HFF-Myc (cell line): ENCODE measurements around the gene FBXW12.
"Not testable (repeated sequence)": the region's sequence is repeated elsewhere in the genome, so short reads cannot be mapped to it uniquely, and the experiment has no call there.

ENCODE experiments used
- DNase-seq: peaks from one replicate; pipeline ENCODE4 v3.0.0-alpha.2; 2011; ENCODE audit warnings: low read depth; ENCODE audit errors: extremely low read depth
- H3K4me3 ChIP-seq: replicated peaks from 2 replicates; pipeline ENCODE4 v1.5.1; 2011; ENCODE audit warnings: low read depth, mild to moderate bottlenecking, control low read depth, low read length
- CTCF ChIP-seq: IDR thresholded peaks from 2 replicates; pipeline ENCODE4 v1.5.1; 2012; ENCODE audit warnings: mild to moderate bottlenecking, low read depth, low read length, control low read depth; ENCODE audit errors: missing control alignments

The FBXW12 gene, protein sequence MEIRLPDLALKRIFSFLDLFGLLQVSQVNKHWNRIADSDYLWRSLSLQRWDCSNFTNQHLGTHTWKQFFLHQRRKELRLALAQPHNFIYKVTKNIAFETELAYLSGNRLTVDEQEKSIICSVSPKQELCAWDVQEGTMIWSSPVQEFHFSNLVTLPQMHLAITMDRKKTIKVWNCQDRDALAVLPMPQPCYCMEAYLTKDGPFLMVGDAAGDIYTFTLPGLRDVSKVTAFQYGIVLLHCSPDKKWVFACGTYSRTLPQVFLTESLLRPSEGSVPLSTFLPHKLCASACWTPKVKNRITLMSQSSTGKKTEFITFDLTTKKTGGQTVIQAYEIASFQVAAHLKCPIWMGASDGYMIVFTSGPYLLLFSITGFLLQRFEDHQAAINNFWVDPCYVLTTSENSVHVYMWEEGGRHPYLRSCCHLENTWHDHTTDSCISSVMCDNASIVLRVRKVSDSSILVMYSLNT

GRCh38 chr3:48371651-48372376, at the start of gene FBXW12:
FBXW12 (plus strand) TSS chr3:48372219; CDS start chr3:48372768, 549 bp downstream.
- no peak within 1 kb of the TSS for H3K4me3 ChIP-seq
- no peak for DNase-seq
- no peak for TF ChIP-seq CTCF

GRCh38 chr3:48331706-48332435, 40.1 kb upstream of the FBXW12 start:
- DNase-seq, H3K4me3 ChIP-seq: not testable (repeated sequence)

DNA sequence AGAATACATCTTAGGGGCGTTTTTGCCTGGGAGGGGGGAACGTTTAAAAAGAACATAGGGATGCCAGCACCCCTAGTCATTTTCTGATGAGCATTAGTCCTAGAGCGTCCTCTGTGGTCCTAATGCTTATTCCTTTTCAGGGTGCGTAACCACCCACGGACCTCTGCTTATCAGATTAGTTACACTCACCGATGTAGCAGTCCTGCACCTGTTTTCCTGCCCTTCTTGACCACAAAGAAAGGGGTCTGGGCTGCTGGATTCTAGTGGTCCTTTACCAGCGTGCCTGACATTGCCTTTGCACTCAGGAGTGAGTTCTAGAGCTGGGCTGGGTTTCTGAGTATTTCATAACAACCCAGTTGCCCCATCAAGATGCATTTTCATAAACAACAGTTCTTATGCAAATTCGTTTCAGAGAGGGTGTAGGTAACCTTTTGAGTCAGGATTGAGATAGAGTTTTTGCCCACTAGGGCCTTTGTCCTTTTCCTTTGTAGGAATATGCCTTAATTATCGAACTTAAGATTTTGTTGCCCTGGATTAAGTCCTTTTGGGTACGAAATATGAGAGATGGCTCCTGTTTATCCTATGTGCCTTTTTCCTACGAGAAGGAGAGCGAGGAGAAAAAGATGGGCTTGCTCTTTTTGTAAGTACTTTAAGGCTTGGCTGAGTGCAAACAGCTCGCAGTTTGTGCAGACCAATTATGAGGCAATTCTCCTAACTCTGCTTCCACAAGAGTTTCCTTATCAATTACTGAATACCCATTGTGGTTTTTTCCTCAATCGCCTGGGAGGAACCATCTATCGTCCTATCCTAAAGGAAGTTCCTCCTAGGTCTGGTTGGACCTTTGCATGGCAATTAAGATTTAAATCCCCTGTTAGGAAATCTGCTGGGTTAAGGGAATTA, 38.4 kb upstream of the FBXW12 start, which contains the start of gene SPINK8:
SPINK8 (minus strand) TSS at position 316 of the 900 bp plus-strand sequence. CDS start 5,320 bp downstream, outside the sequence.
- H3K4me3 ChIP-seq, DNase-seq: not testable (repeated sequence)

GRCh38 chr3:48334605-48335004, 37.4 kb upstream of the FBXW12 start:
- no peak for DNase-seq
- H3K4me3 ChIP-seq: no peak overlapping the region
- TF ChIP-seq CTCF: no peak

- H3K4me3 ChIP-seq, DNase-seq: not testable (repeated sequence)
Measured at GRCh38 chr3:48335286-48335685, 36.7 kb upstream of the FBXW12 start.

GRCh38 chr3:48337536-48337935, 34.5 kb upstream of the FBXW12 start:
- DNase-seq, H3K4me3 ChIP-seq: not testable (repeated sequence)

DNA sequence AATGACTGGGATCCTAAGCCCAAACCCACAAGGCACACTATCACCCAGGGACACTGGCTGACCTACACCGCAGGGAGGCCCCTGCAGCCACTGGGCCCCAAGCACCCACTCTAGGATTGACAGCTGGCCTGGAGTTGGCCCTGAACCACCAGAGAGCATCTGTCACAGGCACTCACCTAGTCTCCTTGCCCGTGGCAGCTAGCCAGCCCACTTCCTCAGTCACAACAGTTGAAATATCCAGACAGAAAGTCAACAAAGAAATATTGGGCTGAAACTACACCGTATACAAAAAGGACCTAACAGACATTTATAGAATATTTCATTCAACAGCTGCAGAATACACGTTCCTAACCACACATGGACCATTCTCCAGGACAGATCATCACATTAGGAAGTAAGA, 33.4 kb upstream of the FBXW12 start:
- no peak for DNase-seq
- no peak for TF ChIP-seq CTCF
- no peak overlapping the region for H3K4me3 ChIP-seq

DNA sequence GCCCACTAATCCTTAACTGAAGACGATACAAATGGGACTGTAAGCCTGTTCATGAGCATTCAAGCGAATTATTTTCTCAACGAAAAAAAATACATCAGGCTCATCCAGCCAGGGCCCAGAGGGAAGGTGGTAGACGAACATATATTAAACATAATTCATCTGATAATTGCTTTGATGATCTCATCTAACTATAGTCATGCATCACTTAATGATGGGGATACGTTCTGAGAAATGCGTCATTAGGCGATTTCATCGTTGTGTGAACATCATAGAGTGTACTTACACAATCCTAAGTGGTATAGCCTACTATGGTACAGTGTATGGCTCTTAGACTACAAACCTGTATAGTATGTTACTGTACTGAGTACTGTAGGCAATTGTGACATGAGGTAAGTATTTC, 28.6 kb upstream of the FBXW12 start:
- no peak overlapping the region for H3K4me3 ChIP-seq
- no peak for TF ChIP-seq CTCF
- DNase-seq: no peak
